GM21529 (cell line): ENCODE results near the gene SETBP1.

Experiments used
- ATAC-seq: cut with Tn5 transposase; IDR thresholded peaks from one replicate; pipeline ENCODE4 v1.9.1; 2021; ENCODE audit not compliant: unreplicated experiment

SETBP1 gene

DNA sequence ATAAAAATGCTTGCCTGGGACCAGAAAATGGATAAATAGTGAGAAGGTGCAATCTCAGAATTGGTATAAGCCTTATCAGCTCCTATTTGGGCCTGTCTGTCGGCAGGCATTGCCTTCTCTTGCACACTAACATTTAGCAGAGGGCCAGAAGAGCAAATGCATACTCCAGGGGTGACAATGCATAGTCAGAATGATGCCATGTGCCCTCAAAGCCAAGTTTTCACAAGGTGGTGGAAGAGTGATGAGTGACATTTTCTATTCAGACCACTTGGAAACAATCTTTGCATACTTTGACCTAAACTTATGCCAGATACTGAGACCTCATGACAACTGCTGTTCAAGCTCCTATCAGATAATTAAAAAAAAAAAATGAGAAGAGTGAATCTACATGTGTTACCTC, 276.3 kb downstream of the SETBP1 start:
- no peak for ATAC-seq

DNA sequence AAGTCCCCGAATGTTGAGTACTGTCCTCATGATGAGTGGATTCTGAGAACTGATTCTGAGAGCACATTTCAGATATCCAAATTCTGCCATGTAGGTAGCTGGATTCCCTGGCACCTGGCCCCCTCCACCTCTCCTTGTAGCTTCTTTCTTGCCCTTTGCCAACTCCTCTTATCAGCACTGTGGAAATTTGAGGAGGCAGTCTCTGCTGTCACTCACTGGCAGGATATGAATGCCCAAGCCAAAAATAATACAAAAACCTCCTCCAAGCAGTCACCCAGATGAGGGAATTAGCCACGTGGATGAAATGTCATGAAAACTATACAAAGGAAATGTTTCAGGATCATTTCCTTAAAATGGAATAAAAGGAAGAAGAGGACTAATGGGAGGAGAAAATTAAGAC, 276.8 kb downstream of the SETBP1 start:
- ATAC-seq, result no peak

DNA sequence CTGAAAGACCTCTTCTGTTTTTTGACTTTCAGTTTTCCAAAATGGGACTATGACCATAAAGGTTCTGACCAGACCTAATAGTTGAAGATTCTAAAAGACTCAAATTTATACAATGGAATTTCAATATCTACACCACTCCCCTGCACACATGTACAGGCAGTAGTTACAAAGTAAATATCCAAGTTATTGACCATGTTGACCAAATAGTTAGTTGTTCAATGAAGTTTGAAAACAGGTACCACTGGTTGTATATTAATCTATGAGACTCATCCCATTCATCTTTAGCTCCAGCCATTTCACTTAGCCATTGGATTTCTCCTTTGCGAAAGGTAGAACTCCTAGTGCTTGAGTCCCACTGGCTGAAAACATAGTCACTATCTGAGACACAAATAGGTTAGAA, 277.4 kb downstream of the SETBP1 start:
- no peak for ATAC-seq

DNA sequence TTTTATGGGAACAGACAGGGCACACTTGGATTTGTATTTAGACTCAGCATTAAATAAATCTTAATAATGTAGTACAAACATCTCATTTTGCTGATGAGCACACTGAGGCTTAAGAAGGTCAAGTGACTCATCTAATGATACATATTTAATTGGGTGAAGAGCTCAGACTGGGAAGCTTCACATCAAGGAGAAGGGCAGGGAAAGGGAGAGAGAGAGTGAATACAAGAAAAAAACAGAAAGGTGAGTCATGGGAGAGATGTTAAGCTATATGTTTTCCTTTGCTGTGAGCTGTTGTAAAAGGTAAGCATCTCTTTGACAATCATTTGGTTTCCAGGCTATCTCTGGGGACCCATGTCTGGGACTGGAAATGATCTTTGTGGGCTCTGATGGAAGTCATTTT, 277.8 kb downstream of the SETBP1 start:
- ATAC-seq, result no peak

DNA sequence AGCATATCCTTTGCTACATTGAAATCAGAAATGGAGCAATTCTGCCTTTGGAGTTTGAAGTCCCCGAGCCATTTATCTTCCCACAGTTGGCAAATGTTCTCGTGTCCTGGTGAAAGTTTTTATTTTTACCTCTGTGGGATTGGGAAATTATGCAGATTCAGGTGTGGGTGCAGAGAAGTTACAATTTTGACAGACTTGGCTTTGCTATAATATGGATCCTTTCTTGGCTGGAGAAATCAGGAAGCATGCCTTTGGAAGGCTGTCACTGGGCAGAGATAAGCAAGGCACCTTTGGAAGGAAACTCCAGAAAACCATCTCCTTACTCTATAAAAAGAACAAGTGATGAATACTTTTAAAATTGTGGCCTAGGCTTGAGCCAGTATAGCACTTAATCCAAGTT, 278.3 kb downstream of the SETBP1 start:
- ATAC-seq, result no peak

DNA sequence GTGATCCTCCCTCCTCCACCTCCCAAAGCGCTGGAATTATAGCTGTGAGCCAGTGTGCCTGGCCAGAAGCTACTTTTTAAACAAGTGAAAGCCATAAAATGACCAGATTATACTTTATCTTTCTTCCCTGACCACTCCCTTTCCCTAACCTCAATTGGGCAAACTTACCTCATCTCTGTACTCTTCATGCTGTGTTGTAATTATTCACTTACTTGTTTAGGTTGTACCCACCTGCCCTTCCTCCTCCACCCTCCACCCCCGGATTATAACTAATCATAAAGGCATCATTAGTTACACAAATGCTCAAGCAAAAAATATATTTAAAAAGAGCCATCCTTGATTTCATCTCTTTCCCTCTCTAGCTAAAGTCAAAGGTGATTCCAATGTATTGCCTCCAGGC, 279.9 kb downstream of the SETBP1 start:
- no peak for ATAC-seq

DNA sequence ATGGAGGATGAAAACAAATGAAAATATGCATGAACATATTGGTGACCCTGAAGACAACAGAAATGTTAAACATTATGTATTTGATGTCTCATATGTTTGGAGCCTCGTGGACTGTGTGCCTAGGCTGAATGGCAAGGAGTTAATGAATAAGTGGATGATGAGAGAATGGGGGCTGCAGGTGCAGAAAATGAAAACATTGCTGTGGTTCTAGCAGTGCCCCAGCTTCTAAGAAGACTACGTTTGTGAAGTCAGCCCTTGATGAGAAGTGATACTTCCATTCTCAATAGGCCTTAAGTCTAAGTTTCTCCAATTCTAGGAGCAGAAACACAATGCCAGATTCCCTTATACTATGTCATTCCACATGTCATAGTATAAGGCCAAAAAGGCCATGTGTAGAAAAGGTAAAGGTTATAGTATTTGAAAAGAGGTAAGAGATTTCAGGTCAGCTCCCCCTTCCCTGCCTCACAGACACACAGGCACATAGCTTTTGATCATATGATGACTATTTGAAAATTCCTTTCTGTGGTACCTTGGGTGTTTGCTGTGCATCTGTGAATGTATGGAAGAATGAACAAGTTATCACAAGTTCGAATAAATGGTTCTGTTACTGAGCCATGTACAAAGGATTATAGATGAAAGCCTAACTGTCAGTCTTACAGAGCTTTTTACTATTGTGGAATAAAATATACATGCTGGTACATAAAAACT, 280.8 kb downstream of the SETBP1 start:
- no peak for ATAC-seq

DNA sequence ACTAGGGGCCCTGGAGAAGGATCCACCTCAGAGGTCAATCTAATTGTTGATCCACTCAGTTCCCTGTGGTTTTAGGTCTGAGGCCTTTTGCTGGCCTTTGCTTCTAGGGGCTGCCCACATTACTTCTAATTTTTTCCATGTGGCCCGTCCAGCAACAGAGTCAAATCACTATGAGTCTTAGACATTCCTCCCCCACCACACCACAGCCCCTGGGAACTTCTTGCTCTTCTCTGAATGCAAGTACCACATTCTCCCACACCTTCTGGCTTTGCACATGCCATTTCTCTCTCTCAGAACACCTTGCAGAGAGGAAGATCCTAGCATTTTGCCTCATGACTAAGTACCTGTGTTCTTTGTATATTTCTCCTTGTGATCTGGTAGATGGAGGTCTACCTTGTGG, 286.9 kb downstream of the SETBP1 start:
- no peak for ATAC-seq

DNA sequence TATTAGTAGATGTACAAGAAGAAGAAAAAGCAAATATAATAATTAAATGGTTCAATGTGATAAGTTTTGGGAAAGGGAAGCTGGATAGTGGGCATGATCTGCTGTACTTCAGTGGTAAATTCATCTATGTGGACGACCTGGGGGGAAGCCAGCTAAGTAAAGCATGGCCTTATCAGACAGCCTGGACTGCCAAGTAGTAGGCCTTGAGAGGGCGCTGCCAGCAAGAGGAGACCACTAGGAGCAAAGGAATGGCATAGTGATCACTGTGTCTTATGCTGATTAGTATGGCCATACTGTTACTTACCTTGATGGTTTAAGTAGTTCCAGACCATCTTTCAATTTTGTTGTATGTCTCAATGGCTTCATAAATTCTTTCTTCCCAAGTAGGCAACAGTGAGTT, 287.6 kb downstream of the SETBP1 start:
- no peak for ATAC-seq

DNA sequence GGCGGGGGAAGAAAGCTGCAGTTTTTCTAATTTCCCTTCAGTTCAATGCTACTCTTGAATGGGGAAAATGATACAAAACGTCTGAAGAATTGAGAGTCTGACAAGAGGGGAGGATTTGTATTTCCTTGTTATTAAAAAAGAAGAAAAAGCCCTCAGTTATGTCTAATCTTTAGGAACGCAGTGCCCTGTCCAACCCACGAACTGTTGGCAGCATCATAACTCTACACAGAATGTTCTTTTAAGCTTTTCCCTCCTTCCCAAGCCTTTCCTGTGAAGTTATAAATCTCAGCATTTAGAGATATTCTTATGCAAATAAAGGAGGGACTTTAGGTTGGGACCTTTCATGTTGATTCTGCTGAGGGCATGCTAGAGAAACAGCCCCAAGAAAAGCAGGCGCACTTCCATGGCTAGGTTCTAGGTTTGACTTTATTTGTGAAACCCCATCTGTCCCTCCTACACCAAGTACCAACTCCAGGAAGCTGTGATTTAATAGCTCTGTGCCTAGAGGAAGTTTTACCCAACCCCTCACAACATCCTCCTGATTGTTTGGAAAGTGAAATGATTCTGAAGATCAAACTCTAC, 288.6 kb downstream of the SETBP1 start:
- ATAC-seq, result no peak

DNA sequence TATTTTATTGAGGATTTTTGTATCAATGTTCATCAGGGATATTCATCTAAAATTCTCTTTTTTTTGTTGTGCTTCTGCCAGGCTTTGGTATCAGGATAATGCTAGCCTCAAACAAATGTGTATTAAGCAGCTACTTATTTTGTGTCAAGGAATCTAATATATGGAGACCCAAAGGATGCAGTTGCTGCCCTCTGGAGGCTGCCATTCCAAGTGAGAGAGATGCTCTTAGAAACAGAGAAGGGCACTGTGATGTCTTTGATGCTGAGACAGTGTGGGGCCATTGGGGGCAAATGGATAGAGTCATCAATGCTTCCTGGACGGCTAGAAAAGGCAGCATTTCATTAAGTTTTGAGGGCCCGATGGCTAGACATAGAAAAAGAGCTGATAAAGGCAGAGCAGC, 292.6 kb downstream of the SETBP1 start:
- ATAC-seq, result no peak

DNA sequence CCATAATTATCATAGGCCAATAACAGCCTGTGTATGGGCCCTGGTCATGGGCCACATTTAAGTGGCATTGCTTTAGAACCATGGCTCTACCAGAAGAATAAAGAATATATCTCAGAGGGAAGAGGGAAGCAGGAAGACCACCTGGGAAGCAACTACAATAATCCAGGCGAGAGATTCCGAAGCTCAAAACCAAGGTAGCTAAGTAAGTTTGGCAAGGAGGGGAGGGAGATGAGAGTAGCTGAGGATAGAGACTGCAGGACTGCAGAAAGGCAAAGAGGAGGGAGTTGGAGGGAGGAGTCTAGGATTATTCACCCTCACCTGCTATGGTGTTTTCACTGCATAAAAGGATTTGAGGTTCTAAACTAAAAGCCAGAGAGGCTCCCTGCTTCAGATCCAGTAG, 293.5 kb downstream of the SETBP1 start:
- ATAC-seq, result no peak

DNA sequence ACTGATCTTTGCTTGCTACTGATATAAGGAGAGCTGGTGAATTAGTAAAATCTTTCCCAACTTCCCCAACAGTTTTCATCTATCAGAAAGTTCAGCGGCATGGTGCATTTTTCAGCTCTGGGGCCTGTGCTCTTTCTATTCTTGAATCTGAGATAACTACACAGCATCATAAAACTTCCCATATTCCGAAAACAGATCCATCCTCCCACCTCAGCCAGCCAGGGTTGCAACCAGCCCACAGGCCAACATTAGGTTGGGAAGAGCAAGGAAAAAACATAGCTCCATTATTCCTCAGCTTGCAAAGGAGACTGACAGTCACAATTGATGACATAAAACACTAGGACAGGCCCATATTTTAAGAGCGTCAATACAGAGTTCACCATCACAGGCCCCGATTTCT, 297.2 kb downstream of the SETBP1 start:
- ATAC-seq, result no peak

DNA sequence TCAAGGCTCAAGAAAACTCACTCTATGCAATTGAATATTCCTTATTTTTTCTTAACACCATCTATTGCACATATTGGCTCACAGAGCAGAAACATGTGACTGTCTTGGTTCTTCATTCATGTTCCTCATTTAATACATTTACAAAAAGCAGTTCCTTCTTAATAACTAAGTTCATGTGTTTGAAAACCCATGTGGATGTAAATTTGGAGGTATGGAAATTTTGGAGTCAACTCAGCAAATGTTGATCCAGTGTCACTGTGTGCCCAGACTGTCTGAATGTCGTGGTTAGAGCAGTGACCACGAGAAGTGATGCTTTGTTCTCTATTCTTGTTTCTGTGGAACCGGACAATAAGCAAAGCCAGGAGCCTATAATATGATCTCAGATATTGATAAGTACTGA, 299.1 kb downstream of the SETBP1 start:
- ATAC-seq, result no peak

DNA sequence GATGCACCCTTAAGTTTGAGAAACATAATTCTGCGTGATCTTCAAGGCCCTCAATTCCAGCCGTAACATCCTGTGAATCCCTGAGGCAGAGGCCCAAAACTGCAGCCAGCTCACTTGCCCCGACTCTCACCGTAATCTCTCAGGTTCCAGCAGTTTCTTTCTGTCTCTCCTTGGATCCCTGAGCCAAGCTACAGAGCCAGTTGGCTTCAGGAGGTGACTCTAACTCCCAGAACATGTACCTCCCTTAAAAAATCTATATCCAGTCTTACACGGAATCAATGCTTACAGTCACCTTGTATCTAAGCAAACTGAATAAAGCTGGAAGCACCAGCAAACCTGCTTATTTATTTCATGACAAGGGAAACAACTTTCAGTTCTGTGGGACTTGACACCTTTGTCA, 300.4 kb downstream of the SETBP1 start:
- no peak for ATAC-seq

DNA sequence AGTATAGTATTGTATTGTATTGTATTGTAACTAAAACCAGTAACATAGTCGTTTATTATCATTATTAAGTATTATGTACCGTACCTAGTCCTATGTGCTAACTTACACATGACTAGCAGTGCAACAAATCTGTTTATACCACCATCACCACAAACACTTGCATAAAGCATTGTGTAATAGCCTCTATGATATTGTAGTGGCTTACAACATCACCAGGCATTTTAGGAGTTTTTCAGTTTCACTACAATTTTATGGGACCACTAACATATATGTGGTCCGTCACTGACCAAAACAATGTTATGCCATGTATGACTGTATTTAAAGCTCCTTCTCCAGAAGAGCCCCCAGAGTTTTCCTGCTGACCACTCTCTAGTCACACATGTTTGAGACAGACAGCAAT, 306.2 kb downstream of the SETBP1 start:
- no peak for ATAC-seq

DNA sequence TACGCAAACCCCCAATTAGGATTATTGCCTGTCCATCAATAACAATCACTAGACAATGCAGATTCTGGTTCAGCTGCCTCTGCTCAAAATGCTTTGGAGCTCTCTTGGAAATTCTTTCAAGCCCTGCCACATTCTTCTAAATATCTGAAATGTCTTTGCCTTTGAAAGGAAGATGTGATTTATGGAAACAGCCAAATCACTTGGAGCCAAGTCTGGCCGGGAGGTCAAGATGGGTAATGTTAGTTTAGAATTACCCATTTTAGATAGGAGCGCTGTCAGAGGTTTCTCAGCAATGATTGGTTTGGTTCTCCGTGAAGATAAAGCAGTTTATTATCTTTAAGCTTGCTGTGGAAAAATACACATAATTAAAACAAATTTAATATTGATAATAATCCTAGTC, 306.7 kb downstream of the SETBP1 start:
- ATAC-seq, result no peak

DNA sequence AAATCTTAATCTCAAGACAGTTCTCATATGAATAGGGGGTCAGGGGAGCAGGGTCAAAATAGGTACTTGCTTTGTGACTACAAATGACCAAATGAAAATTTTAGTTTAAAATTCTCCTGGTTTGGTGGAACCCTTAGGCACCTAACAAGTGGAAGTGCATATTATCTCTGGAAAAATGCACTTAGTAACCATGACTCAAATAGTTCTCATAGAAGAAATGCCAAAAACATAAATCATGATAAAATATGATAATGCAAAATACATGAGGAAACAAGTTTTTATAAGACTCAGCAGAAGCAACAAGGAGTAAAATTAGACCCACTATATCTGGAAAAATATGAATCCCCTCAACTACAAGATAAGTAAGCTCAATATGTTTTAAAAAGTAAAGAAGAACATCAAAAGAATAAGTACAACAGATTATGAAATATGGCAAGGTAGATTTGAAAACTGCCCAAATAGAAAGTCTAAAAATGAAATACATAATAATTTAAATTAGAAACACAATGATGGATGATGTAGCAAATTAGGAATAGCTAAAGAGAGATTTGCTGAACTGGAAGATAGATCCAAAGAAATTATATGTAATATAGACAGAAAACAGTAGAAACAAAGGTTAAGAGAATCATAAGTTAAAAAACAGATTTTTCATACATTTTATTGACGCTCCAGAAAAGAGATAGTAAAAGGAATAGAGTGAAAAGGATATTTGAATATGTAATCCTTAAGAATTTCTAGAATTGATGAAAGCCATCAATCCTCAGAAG, 308.3 kb downstream of the SETBP1 start:
- ATAC-seq, result no peak

DNA sequence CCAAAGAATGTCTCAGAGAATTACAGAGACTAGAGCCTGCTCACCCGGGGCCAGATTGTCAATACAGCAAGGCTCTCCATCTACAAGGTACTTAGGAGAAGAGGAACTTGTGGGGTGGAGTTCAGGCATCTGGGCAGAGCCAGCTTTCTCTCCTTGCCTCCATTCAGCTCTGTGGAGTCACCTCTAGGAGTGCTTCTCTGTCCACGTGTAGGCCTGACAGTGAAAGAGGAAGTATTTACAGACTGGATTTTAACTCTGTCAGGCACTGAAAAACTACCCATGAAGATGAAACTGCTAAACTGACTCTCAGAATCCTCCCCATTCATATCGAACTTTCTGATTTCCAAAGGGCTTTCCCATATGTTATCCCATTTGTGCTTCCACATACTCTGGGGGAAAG, 315.6 kb downstream of the SETBP1 start:
- ATAC-seq, result peak; percentile 83

DNA sequence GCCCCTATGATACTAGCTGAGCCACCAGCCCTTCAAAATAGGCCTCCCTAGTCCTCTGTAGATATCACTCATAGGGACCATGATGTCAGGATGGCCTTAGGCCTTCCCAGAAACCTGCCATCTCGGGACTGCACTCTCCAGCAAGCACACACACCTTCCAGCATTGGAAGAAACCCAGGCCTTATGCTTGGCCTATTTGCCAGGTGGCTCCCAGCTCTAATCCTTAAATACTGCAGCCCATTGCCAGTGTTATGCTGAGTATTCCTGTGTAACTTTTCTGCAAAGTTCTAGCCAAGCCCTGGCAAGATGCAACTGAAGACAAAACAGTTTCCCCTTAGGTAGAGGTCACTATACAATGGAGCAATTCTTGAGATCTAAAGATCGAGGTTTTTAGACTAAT, 316.5 kb downstream of the SETBP1 start:
- ATAC-seq, result no peak

DNA sequence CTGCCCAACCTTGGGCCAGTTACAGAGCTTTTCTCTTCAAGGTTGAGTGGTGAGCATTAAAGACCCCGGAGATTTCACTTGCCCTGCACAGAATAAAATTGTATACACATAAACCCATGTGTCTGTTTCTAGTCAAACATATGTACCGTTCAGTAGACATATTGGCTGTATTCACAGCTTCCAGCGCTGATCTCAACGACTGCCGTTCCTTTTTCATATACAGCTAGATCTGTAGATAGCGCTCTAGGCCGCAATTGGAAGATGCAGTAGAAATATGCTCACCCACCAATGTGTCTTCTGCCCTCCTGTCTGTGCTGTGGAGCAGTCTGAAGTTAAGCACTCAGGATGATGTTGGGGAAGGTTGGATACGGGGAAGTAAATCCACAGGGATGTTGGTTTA, 317.7 kb downstream of the SETBP1 start:
- no peak for ATAC-seq

DNA sequence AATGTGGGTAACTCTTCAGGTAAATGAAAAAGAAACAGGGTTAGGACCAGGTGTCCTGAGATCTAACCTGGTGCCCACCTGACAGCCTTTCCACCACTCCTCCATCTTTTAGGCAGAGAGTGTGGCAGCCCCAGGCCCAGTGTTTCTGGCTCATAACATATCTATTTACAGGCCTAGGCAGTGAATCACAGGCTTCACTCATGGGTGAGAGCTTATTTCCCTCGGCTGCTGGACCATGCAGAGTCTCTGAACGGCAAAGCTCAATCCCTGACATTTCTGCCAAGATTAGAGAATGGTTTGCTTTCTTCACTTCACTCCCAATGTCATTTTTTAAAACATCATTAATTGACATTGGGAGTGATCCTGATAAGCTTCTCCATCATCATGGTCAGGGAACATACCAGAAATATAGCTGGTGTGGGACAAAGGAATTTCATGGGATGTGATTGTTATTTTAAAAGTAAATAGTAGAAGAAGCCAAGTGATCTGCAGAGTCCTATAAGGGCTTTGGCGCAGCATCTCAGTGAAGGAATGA, 323.9 kb downstream of the SETBP1 start:
- ATAC-seq, result no peak
